Measurements from ENCODE around the gene NCEH1. TPM values are rescaled to one million over a fixed set of nuclear protein-coding genes. Genes with fewer than 3 reads are reported as not detected.

The NCEH1 gene
- total and polyA plus RNA-seq, 9 of the 15 experiments (the other 6 are each of a cell fraction or from before 2014, with no cell fraction given): 1.3 to 5.0 (median 2.8) TPM

DNA sequence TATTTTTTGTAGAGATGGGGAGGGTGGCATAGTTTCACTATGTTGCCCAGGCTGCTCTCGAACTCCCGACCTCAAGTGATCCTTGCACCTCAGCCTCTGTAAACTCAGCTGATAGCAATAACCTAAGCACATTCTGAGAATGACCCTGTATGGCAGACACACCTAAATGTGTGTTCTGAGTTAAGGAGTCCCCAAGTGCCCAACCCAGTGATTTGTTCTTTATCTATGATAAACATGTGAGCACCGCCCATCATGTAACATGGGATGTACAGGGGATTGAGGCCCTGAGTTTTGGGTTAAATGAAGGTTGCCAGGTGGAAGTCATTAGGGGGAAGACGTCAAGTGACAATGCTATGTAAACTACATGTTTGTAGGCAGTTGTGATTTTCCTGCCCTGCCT, 5.7 kb downstream of the NCEH1 start:
- FAIRE-seq (peak; percentile 46), ATAC-seq (peak; percentile 50), DNase-seq (ENCODE audit: extremely low read depth in 1 of 4, low spot score in 3 of 4) (peak in 3 of 4 experiments; percentile 21 to 68 (median 29))
- Histone ChIP-seq H3K9me1 (ENCODE audit: control insufficient read depth, insufficient read depth, low read length) (no peaks in the 10 kb centered on the region), H3K27me3 (ENCODE audit: control insufficient read depth in 2 of 2, insufficient read depth in 2 of 2, low read length in 2 of 2) (no peaks in the 10 kb centered on the region), H4K20me1 (replicated peaks; ENCODE audit: control insufficient read depth, insufficient read depth, low read length) (0 out of 2 replicates have a peak, but pooled peaks cover 3% of the 10 kb centered on the region), H3K79me2 (ENCODE audit: control insufficient read depth, insufficient read depth, low read length) (peaks cover 3% of the 10 kb centered on the region; the same call in 2 of the 3 replicates), H3K4me3 (no peak overlapping the region), H3K36me3 (ENCODE audit: control insufficient read depth, insufficient read depth, low read length) (no peaks in the 10 kb centered on the region), H2AFZ (ENCODE audit: low read depth, low read length) (no peak overlapping the region), H3K9ac (ENCODE audit: insufficient read depth in 1 of 2, low read depth in 2 of 2, low read length in 2 of 2) (no peak overlapping the region), H3K27ac (ENCODE audit: extremely low read depth, low read depth, low read length) (no peak overlapping the region), H3K9me3 (replicated peaks; ENCODE audit: control insufficient read depth, insufficient read depth, low read depth, low read length) (no peaks in the 10 kb centered on the region), H3K4me2 (ENCODE audit: insufficient read depth, low read length) (peak overlapping the region; percentile 12; the same call in 1 of the 2 replicates), H3K4me1 (replicated peaks in 1 of 2; ENCODE audit: control insufficient read depth in 2 of 2, insufficient read depth in 2 of 2, low read length in 2 of 2) (peaks cover 0 to 14% of the 10 kb centered on the region in 2 experiments; a peak in 3 of 5 replicates)
- intact Hi-C loops (cut with micrococcal nuclease) (no loop called here), in situ Hi-C loops (cut with MboI) (no loop called here)
- CTCF ChIA-PET (ENCODE audit: low intra/inter-chr PET ratio): no interaction called here
- POLR2A ChIA-PET: interaction anchor here (1.1 to 1.5 kb wide), 2 partner anchors 9 to 13 kb away, joined by 3 to 4 read pairs; no protein-coding TSS in a partner anchor
- no TSS peak for BruUV-seq (replicated peaks)
- WGBS (ENCODE audit: insufficient coverage, low coverage, missing lambda C conversion rate): 15% methylated on average over 4 of the region's 4 CpGs
- peak; percentile 77 for TF ChIP-seq TCF3 (CRISPR knock-in tag; IDR thresholded peaks at IDR 0.05)
- TF ChIP-seq TEAD4 (IDR thresholded peaks at IDR 0.05; ENCODE audit: low read length): peak; percentile 79
- TF ChIP-seq TEAD4 (CRISPR knock-in tag; IDR thresholded peaks at IDR 0.05; ENCODE audit: borderline replicate concordance): no peak
- peak; percentile 70 for TF ChIP-seq ARID1B (IDR thresholded peaks at IDR 0.05)
- TF ChIP-seq MTA2 (IDR thresholded peaks at IDR 0.05; ENCODE audit: low read depth): 0 out of 2 replicates have a peak, but pooled peaks have one; percentile 27
- TF ChIP-seq NCOR1 (IDR thresholded peaks at IDR 0.05): peak; percentile 76
- TF ChIP-seq DPF2 (IDR thresholded peaks at IDR 0.05): 0 out of 2 replicates have a peak, but pooled peaks have one; percentile 47
- TF ChIP-seq, protein P1, sequence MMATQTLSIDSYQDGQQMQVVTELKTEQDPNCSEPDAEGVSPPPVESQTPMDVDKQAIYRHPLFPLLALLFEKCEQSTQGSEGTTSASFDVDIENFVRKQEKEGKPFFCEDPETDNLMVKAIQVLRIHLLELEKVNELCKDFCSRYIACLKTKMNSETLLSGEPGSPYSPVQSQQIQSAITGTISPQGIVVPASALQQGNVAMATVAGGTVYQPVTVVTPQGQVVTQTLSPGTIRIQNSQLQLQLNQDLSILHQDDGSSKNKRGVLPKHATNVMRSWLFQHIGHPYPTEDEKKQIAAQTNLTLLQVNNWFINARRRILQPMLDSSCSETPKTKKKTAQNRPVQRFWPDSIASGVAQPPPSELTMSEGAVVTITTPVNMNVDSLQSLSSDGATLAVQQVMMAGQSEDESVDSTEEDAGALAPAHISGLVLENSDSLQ (IDR thresholded peaks at IDR 0.05): peak; percentile 50; the same call in 1 of the 2 replicates
- peak; percentile 46; the same call in 1 of the 2 replicates for TF ChIP-seq SMAD4 (CRISPR knock-in tag; conservative IDR thresholded peaks at IDR 0.05)
- TF ChIP-seq HDAC1 (IDR thresholded peaks at IDR 0.05): 0 out of 4 replicates have a peak, but pooled peaks of 1 of the 2 experiments have one; percentile 32
- TF ChIP-seq ZEB2 (IDR thresholded peaks at IDR 0.05): no peak
- 0 out of 2 replicates have a peak, but pooled peaks have one; percentile 55 for TF ChIP-seq HDAC2 (IDR thresholded peaks at IDR 0.05)
- no peak for TF ChIP-seq ZNF830 (CRISPR knock-in tag; IDR thresholded peaks at IDR 0.05)
- TF ChIP-seq, protein P2, sequence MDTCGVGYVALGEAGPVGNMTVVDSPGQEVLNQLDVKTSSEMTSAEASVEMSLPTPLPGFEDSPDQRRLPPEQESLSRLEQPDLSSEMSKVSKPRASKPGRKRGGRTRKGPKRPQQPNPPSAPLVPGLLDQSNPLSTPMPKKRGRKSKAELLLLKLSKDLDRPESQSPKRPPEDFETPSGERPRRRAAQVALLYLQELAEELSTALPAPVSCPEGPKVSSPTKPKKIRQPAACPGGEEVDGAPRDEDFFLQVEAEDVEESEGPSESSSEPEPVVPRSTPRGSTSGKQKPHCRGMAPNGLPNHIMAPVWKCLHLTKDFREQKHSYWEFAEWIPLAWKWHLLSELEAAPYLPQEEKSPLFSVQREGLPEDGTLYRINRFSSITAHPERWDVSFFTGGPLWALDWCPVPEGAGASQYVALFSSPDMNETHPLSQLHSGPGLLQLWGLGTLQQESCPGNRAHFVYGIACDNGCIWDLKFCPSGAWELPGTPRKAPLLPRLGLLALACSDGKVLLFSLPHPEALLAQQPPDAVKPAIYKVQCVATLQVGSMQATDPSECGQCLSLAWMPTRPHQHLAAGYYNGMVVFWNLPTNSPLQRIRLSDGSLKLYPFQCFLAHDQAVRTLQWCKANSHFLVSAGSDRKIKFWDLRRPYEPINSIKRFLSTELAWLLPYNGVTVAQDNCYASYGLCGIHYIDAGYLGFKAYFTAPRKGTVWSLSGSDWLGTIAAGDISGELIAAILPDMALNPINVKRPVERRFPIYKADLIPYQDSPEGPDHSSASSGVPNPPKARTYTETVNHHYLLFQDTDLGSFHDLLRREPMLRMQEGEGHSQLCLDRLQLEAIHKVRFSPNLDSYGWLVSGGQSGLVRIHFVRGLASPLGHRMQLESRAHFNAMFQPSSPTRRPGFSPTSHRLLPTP (IDR thresholded peaks at IDR 0.05; ENCODE audit: borderline replicate concordance, extremely low read depth, insufficient read length): peak; percentile 45
- no peak for TF ChIP-seq SMARCA5 (IDR thresholded peaks at IDR 0.05)
- TF ChIP-seq, protein P3, sequence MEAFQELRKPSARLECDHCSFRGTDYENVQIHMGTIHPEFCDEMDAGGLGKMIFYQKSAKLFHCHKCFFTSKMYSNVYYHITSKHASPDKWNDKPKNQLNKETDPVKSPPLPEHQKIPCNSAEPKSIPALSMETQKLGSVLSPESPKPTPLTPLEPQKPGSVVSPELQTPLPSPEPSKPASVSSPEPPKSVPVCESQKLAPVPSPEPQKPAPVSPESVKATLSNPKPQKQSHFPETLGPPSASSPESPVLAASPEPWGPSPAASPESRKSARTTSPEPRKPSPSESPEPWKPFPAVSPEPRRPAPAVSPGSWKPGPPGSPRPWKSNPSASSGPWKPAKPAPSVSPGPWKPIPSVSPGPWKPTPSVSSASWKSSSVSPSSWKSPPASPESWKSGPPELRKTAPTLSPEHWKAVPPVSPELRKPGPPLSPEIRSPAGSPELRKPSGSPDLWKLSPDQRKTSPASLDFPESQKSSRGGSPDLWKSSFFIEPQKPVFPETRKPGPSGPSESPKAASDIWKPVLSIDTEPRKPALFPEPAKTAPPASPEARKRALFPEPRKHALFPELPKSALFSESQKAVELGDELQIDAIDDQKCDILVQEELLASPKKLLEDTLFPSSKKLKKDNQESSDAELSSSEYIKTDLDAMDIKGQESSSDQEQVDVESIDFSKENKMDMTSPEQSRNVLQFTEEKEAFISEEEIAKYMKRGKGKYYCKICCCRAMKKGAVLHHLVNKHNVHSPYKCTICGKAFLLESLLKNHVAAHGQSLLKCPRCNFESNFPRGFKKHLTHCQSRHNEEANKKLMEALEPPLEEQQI (IDR thresholded peaks at IDR 0.05): no peak
- TF ChIP-seq CCNT2 (IDR thresholded peaks at IDR 0.05; ENCODE audit: borderline replicate concordance, extremely low read depth, insufficient read length, low read depth, low read length): no peak
- TF ChIP-seq ADNP (tag; IDR thresholded peaks at IDR 0.05): peak; percentile 38; the same call in 1 of the 2 replicates
- TF ChIP-seq CTBP1 (IDR thresholded peaks at IDR 0.05; ENCODE audit: borderline replicate concordance): peak; percentile 25; the same call in 1 of the 2 replicates
